IPS-18c (cell line): ENCODE measurements around the gene HMGB4.

Source experiments
- H3K4me3 ChIP-seq: 2 replicates; pipeline ENCODE4 v1.7.0; 2013; ENCODE audit warnings: low read depth, mild to moderate bottlenecking, low read length, moderate library complexity; ENCODE audit not compliant: insufficient read depth
- H3K9me3 ChIP-seq: one replicate; pipeline ENCODE4 v1.6.1; 2013; ENCODE audit warnings: mild to moderate bottlenecking, low read length, moderate library complexity; ENCODE audit not compliant: control insufficient read depth, insufficient read depth

Gene HMGB4

GRCh38 chr1:33875862-33876261, 12.0 kb downstream of the HMGB4 start:
- Histone ChIP-seq H3K9me3 (no peaks in the 10 kb centered on the region), H3K4me3 (no peak overlapping the region)

- Histone ChIP-seq H3K9me3 (no peaks in the 10 kb centered on the region), H3K4me3 (no peak overlapping the region)
Observed at GRCh38 chr1:33876970-33877650, 13.2 kb downstream of the HMGB4 start.

- H3K9me3 ChIP-seq = no peaks in the 10 kb centered on the region
- no peak overlapping the region for H3K4me3 ChIP-seq
Observed at GRCh38 chr1:33878392-33878791, 14.5 kb downstream of the HMGB4 start.

- Histone ChIP-seq H3K4me3 (no peak overlapping the region), H3K9me3 (no peaks in the 10 kb centered on the region)
Observed at GRCh38 chr1:33880305-33880704, 16.4 kb downstream of the HMGB4 start.

GRCh38 chr1:33886496-33886895, 22.6 kb downstream of the HMGB4 start:
- Histone ChIP-seq H3K9me3 (no peaks in the 10 kb centered on the region), H3K4me3 (no peak overlapping the region)

GRCh38 chr1:33893147-33893830, 29.4 kb downstream of the HMGB4 start:
- Histone ChIP-seq H3K9me3 (peaks cover 2% of the 10 kb centered on the region), H3K4me3 (no peak overlapping the region)

- Histone ChIP-seq H3K9me3 (peaks cover 2% of the 10 kb centered on the region), H3K4me3 (no peak overlapping the region)
Observed at GRCh38 chr1:33895396-33895795, 31.5 kb downstream of the HMGB4 start.

- Histone ChIP-seq H3K4me3 (no peak overlapping the region), H3K9me3 (peaks cover 2% of the 10 kb centered on the region)
Observed at GRCh38 chr1:33895976-33896375, 32.1 kb downstream of the HMGB4 start.

- Histone ChIP-seq H3K9me3 (peaks cover 2% of the 10 kb centered on the region), H3K4me3 (no peak overlapping the region)
Observed at GRCh38 chr1:33897092-33897725, 33.3 kb downstream of the HMGB4 start.

GRCh38 chr1:33898406-33898805, 34.5 kb downstream of the HMGB4 start:
- H3K4me3 ChIP-seq = no peak overlapping the region

GRCh38 chr1:33898881-33899280, 35.0 kb downstream of the HMGB4 start:
- Histone ChIP-seq H3K4me3 (no peak overlapping the region), H3K9me3 (peaks cover 2% of the 10 kb centered on the region)

More at GRCh38 chr1:33898406-33898805, 34.5 kb downstream of the HMGB4 start:
- H3K9me3 ChIP-seq = peaks cover 2% of the 10 kb centered on the region

- Histone ChIP-seq H3K9me3 (peaks cover 1% of the 10 kb centered on the region), H3K4me3 (no peak overlapping the region)
Observed at GRCh38 chr1:33899746-33900145, 35.9 kb downstream of the HMGB4 start.

- no peaks in the 10 kb centered on the region for H3K9me3 ChIP-seq
- H3K4me3 ChIP-seq = no peak overlapping the region
Observed at GRCh38 chr1:33902486-33903209, 38.8 kb downstream of the HMGB4 start.

GRCh38 chr1:33903210-33903589, 39.3 kb downstream of the HMGB4 start:
- H3K4me3 ChIP-seq = no peak overlapping the region
- no peaks in the 10 kb centered on the region for H3K9me3 ChIP-seq

- Histone ChIP-seq H3K9me3 (no peaks in the 10 kb centered on the region), H3K4me3 (no peak overlapping the region)
Observed at GRCh38 chr1:33905241-33905640, 41.4 kb downstream of the HMGB4 start.

GRCh38 chr1:33906156-33906555, 42.3 kb downstream of the HMGB4 start:
- no peaks in the 10 kb centered on the region for H3K9me3 ChIP-seq
- H3K4me3 ChIP-seq = no peak overlapping the region

GRCh38 chr1:33908324-33908956, 44.6 kb downstream of the HMGB4 start:
- no peak overlapping the region for H3K4me3 ChIP-seq
- no peaks in the 10 kb centered on the region for H3K9me3 ChIP-seq
